Measurements from ENCODE around the gene DIP2B. TPM values are rescaled to one million over a fixed set of nuclear protein-coding genes. Genes with fewer than 3 reads are reported as not detected.
A peak's percentile ranks its signal among the peaks of the same experiment; 100 is the strongest.

Gene DIP2B
- polyA plus RNA-seq, 1 of the 3 experiments (the other 2 are of a cell fraction), result 6.6 TPM

- H3K9me2 ChIP-seq, result no peaks in the 10 kb centered on the region
- H4K20me1 ChIP-seq (ENCODE audit: insufficient read depth), result no peaks in the 10 kb centered on the region
- peaks cover 33% of the 10 kb centered on the region for H3F3A ChIP-seq (replicated peaks; ENCODE audit: insufficient read depth)
- peaks cover 0 to 25% of the 10 kb centered on the region in 2 experiments; a peak in 1 of 4 replicates for H3K4me1 ChIP-seq (ENCODE audit: control insufficient read depth in 1 of 2, insufficient read depth in 2 of 2, low read depth in 1 of 2, low read length in 1 of 2)
- TF ChIP-seq JUND (IDR thresholded peaks at IDR 0.05), result no peak
- H3K79me2 ChIP-seq (ENCODE audit: insufficient read depth), result peaks cover 71% of the 10 kb centered on the region
- H3K4me2 ChIP-seq, result peak overlapping the region; percentile 34
- no peaks in the 10 kb centered on the region for H3K27me3 ChIP-seq (ENCODE audit: insufficient read depth)
- H3K4me3 ChIP-seq (ENCODE audit: low read depth in 2 of 2, low read length in 1 of 2), result no peak overlapping the region
- no peak for DNase-seq
- H3K27ac ChIP-seq (ENCODE audit: low read depth in 2 of 2, low read length in 1 of 2), result peak overlapping the region in 1 of 2 experiments; percentile 38; a peak in 2 of 4 replicates
- H3K9me3 ChIP-seq, result no peaks in the 10 kb centered on the region
- no peak overlapping the region for H2AFZ ChIP-seq (ENCODE audit: low read depth)
- no peaks in the 10 kb centered on the region for H3K36me3 ChIP-seq (replicated peaks in 1 of 2; ENCODE audit: control insufficient read depth in 1 of 2, insufficient read depth in 2 of 2, low read length in 1 of 2)
- 88% methylated on average over 3 of the region's 3 CpGs for WGBS (ENCODE audit: low lambda C conversion rate)
- H3K9ac ChIP-seq, result peak overlapping the region; percentile 12; the same call in 1 of the 2 replicates
- CTCF ChIA-PET, result interaction anchor here (0.6 kb wide), 1 partner anchor 30 kb away, joined by 3 read pairs; no protein-coding TSS in a partner anchor
- POLR2A ChIA-PET, result no interaction called here
These were observed 33.4 kb downstream of the DIP2B start for GRCh38 chr12:50538182-50538581.

GRCh38 chr12:50541139-50541538 lies 36.4 kb downstream of the DIP2B start:
- ChIA-PET POLR2A (no interaction called here), CTCF (interaction anchor here (1.4 kb wide), 1 partner anchor 11 kb away, joined by 4 read pairs; no protein-coding TSS in a partner anchor)
- Histone ChIP-seq H3K36me3 (replicated peaks in 1 of 2; ENCODE audit: control insufficient read depth in 1 of 2, insufficient read depth in 2 of 2, low read length in 1 of 2) (no peaks in the 10 kb centered on the region), H3F3A (replicated peaks; ENCODE audit: insufficient read depth) (peaks cover 27% of the 10 kb centered on the region), H3K9me3 (no peaks in the 10 kb centered on the region), H3K27me3 (ENCODE audit: insufficient read depth) (no peaks in the 10 kb centered on the region), H3K4me3 (ENCODE audit: low read depth in 2 of 2, low read length in 1 of 2) (no peak overlapping the region), H3K9ac (no peak overlapping the region), H3K9me2 (no peaks in the 10 kb centered on the region), H3K4me2 (no peak overlapping the region), H2AFZ (ENCODE audit: low read depth) (no peak overlapping the region), H4K20me1 (ENCODE audit: insufficient read depth) (peaks cover 6% of the 10 kb centered on the region; the same call in 1 of the 2 replicates), H3K4me1 (ENCODE audit: control insufficient read depth in 1 of 2, insufficient read depth in 2 of 2, low read depth in 1 of 2, low read length in 1 of 2) (peaks cover 2 to 28% of the 10 kb centered on the region in 2 experiments; a peak in 2 of 4 replicates), H3K27ac (ENCODE audit: low read depth in 2 of 2, low read length in 1 of 2) (no peak overlapping the region), H3K79me2 (ENCODE audit: insufficient read depth) (peaks cover 75% of the 10 kb centered on the region)
- no peak for TF ChIP-seq NFIC (IDR thresholded peaks at IDR 0.05; ENCODE audit: borderline replicate concordance)
- TF ChIP-seq CHD2 (IDR thresholded peaks at IDR 0.05; ENCODE audit: low read length, partially characterized antibody), result no peak
- TF ChIP-seq PBX3 (IDR thresholded peaks at IDR 0.05), result no peak
- no peak for TF ChIP-seq SMC3 (IDR thresholded peaks at IDR 0.05; ENCODE audit: low read depth, low read length)
- no peak for TF ChIP-seq REST (IDR thresholded peaks at IDR 0.05; ENCODE audit: low read depth, low read length)
- TF ChIP-seq TAF1 (IDR thresholded peaks at IDR 0.05; ENCODE audit: borderline replicate concordance, low read depth, low read length), result no peak
- no peak for TF ChIP-seq USF1 (IDR thresholded peaks at IDR 0.05; ENCODE audit: borderline replicate concordance, low read depth)
- TF ChIP-seq RFX5 (IDR thresholded peaks at IDR 0.05; ENCODE audit: low read length), result no peak
- TF ChIP-seq USF2 (IDR thresholded peaks at IDR 0.05; ENCODE audit: borderline replicate concordance, low read depth, low read length), result no peak
- no peak for TF ChIP-seq IRF3 (IDR thresholded peaks at IDR 0.05; ENCODE audit: low read depth, low read length)
- no peak for TF ChIP-seq NRF1 (IDR thresholded peaks at IDR 0.05; ENCODE audit: low read depth, low read length)
- TF ChIP-seq RXRA (IDR thresholded peaks at IDR 0.05; ENCODE audit: borderline replicate concordance, low read depth), result no peak
- TF ChIP-seq TEAD4 (IDR thresholded peaks at IDR 0.05; ENCODE audit: borderline replicate concordance, insufficient read depth), result no peak
- no peak for TF ChIP-seq EZH2phosphoT487 (IDR thresholded peaks at IDR 0.05; ENCODE audit: borderline replicate concordance, low read depth)
- no peak for TF ChIP-seq GATA2 (CRISPR knock-in tag; IDR thresholded peaks at IDR 0.05)
- no peak for TF ChIP-seq JUND (IDR thresholded peaks at IDR 0.05)
- TF ChIP-seq ELF1 (IDR thresholded peaks at IDR 0.05), result no peak
- TF ChIP-seq TCF12 (IDR thresholded peaks at IDR 0.05), result no peak
- DNase-seq, result no peak
